Globus pallidus (tissue), 1 donor: ENCODE data around the gene TMPRSS7.

Experiments
- DNase-seq: peaks from one replicate; pipeline ENCODE4 v3.0.0-alpha.2; 2015; ENCODE audit warnings: low spot score

TMPRSS7 gene

DNA sequence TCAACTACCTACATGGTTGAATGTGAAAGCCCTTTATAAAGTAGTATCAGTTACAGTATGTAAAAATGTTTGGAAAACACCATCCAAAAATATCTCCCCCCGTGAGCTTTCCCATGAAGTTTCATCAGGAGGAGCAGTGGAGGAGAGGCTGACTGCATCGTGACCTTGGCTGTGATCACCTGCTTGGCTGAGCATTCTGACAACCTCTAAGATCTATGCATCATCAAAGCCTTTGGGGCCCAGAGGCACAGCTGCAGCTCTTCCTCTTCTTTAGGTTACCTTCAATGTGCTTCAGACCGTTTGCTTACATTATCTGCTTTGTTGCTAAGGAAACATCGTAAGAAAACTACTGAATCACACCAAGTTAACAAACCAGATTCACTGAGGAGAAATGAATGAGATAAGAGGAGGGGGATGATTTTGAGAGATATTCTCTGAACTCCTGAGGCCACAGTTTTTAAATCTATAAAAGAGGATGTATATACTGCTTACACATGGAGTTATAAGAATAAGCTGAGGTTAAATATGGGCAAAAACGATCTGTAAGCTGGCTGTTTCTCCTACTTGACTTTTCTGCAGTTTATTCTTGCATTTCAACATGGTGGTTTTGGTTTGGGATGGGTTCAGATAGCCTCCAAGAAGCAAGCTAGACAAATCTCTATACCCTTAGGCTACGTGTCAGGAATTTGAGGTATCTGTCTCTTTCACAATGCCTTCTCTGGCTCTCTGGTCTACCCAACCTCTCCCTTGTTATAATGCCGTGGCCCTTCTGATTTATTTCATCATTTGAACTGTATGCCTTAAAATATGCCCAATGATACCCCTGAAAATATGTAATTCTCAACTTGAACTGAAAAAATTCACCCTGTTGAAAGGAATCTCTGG lies 94.5 kb downstream of the TMPRSS7 start:
- no peak for DNase-seq

- DNase-seq, result no peak
Measured at GRCh38 chr3:112129925-112130637, 95.5 kb downstream of the TMPRSS7 start.

DNA sequence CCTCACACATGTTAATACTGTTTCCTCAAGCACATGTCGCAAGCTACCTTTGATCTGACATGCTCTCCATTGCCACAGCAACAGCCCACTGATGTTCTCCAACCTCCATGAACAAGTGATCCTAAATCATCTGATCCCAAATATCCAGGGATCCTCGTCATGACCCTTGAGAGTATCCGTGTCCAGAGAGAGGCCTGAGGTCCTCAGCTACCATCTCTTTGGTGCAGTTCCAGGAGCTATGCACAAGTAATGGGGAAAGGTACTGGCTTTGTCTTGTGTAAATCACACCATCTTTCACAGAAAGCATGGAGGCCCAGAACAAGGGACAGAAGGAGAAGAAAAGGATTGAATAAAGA lies 96.1 kb downstream of the TMPRSS7 start:
- no peak for DNase-seq
